Pons (tissue), 1 donor: ENCODE measurements around the gene USP40.
A peak's percentile ranks its signal among the peaks of the same experiment; 100 is the strongest.

ENCODE experiments used
- DNase-seq: peaks from one replicate; pipeline ENCODE4 v3.0.0-alpha.2; 2016; ENCODE audit warnings: low spot score

USP40 gene

GRCh38 chr2:233443511-233444183, 122.9 kb downstream of the USP40 start:
- peak; percentile 82 for DNase-seq

GRCh38 chr2:233442028-233442310, 124.6 kb downstream of the USP40 start:
- DNase-seq, result no peak

DNA sequence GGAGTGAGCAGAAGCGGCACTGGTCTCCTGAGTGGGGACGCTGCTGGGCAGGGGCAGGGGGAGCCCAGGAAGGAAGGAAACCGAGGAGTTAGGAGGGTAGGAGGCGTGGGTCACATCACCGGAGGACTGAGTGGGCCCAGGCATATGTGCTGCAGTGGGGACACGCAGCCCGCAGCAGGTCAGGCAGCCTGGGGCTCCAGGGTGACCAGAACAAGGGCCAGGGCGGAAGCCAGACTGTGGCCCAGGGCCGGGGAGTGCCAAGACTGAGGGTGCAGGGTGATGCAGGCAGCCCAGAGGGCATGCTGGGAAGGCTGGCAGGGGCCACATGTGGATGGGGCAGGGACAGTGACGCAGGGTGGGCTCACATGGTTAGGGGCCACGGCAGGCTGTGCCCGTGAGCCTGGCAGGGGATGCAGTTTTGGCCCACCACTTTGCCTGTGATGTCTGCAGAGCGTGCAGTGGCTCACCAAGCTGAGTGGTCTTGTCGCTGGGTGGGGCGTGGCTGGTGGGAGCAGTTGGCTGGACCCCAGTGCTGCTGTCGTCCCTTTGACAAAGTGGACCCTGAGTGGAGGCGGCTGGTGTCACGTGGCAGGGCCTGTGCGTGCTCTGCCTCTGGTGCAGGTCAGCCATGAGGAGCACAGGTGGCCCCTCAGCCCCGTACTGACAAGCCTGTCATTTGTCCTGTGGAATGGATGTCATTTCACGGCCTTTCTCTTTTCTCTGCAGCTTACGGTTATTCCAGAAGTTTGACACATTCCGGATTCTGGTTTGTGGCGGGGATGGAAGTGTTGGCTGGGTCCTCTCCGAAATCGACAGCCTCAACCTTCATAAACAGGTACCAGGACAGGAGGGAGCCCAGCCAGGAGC, 125.2 kb downstream of the USP40 start:
- DNase-seq, result no peak

DNA sequence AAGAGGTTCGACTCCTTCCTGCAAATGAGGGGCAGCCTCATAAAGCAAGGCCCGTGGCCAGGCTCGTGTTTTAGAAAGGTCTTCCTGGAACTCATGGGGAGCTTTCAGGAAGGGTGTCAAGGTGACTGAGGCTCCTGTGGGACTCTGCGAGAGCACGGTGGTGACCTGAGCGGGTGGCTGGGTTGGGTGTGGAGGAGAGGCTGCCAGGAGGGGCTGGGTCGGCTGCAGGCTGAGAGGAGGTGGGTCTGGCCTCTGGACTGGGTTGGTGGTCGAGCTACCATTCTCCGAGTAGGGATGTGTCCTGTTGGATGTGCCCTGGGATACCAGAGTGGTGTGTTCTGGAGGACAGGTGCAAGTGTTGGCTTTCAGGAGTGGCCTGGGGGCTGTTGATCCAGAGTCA, 125.9 kb downstream of the USP40 start:
- no peak for DNase-seq

- no peak for DNase-seq
These were observed 126.3 kb downstream of the USP40 start for GRCh38 chr2:233440314-233440713.

DNA sequence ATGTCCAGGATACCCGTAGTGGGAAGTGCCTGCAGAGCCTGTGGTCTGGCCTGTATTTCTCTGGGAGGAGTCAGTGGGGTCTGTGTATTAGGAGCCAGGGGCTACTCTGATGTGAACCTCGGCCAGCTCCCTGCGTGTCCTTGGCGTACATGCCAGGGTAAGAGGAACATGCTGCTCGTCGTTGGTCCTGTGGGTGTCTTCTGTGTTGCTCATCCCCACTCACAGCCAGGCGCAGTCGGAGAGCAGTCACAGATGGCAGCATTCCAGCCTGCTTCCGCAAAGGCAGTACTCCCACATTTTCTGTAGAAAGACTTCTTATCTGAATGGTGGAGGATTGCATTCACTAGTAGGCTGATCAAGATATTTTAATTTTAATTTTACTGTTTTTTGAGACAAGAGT, 127.4 kb downstream of the USP40 start:
- peak; percentile 43 for DNase-seq

GRCh38 chr2:233438573-233439147, 127.9 kb downstream of the USP40 start:
- no peak for DNase-seq

DNA sequence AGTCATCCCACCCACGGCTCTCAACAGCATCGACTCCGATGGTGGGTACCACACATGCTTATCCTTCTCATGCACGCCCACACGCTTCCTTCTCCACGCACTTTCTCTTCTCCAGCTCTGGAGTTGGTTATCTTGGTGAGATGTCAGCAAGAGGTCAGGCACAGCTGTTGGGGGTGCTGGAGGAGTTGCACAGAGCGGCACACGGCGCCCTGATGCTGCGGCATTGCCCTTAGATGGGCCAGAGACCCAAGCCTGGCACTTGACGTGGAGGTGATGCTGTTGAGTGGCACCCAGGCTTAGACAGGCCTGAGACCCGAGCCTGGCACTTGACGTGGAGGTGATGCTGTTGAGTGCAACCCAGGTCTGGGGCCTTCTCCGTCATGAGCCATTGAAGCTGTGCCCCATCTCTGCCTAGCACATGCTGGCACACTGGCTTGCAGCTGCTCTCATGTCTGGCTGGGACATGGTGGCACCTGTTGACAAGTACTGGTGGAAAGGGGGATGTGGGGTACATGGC, 129.1 kb downstream of the USP40 start:
- no peak for DNase-seq

DNA sequence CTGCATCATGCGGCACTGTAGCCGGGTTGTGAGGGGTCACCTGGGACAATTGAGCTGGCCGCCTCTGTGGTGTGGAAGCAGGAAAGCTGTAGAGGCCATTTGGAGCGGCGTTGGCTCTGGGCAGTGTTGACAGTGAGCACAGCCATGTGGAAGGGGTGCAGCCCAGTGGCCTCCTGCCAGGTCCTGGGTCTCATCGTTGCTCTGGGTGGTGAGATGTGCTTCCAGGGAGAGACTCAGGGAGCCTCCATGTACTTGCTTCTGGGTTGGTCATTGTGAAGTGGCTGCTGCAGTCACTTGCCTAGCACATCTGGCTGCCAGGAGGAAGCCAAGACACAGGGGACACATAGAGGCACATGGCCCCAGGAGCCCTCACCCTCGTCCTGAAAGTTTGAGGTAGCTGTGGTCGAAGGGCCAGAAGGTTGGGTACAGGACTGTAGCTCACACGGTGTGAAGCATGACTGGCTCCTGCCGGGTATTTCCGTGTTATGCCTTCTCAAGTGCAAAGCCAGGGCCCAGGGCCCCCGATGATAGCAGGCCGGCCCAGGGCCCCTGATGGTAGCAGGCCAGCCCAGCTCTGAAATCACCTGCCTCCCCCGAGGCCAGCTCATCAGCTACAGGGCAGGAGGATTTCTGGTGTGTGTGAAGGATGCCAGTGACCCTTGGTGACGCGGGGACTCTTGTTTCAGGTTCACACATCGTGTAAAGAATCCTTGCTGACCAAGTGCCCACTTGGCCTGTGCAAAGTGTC, 129.7 kb downstream of the USP40 start:
- DNase-seq, result no peak

- DNase-seq, result no peak
These were observed 130.4 kb downstream of the USP40 start for GRCh38 chr2:233436191-233436581.

DNA sequence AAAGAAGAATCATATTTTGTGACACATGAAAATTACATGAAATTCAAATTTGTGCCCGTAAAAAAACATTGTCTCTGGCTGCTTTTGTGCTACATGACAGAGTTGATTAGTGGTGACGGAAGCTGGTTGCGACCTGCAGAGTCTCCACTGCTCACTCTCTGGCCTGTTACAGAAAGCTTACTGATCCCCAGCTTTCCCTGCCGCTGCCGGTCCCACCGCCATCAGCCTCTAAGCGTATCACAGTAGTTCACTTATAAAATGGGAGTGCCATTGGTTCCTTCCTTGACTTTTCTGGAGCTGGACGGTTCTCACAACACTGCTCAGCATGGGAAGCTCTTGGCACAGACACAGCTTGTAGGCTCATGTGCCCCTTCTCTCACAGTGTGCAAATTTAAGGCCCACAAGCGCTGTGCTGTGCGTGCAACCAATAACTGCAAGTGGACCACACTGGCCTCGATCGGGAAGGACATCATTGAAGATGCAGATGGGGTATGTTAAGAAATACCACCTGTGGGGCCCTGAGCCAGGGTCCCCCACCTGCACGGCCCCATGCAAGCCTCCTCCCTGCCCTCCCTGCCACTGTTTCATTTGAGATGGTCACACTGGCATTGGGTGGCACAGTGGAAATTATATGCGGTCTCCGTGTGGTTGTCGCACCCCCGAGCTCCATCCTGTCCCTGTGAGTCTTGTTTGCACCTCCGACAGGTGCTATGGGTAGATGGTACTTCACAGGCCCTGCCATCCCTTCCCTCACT, 131.0 kb downstream of the USP40 start:
- DNase-seq, result no peak

GRCh38 chr2:233434666-233435330, 131.8 kb downstream of the USP40 start:
- no peak for DNase-seq

- no peak for DNase-seq
These were observed 132.8 kb downstream of the USP40 start for GRCh38 chr2:233433794-233434193.

GRCh38 chr2:233433029-233433428, 133.6 kb downstream of the USP40 start:
- DNase-seq, result no peak

- DNase-seq, result no peak
These were observed 135.9 kb downstream of the USP40 start for GRCh38 chr2:233430651-233431050.

DNA sequence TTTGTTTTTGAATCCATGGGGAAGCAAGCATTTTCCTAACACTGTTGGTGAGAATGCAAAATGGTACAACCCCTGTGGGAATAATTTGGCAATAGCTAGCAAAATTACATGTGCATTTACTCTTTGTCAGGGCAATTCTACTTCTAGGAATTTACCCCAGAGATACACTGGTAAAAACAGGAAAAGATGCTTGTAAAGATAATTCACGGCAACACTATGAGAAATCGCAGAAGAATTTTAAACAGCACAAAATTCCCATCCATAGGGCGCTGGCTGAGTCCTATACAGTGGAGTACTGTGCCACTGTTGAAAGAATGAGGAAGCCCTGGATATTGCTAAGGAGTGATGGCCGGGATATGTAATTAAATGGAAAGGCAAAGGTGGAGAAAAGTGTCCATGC, 136.5 kb downstream of the USP40 start:
- DNase-seq, result no peak

- DNase-seq, result no peak
These were observed 137.2 kb downstream of the USP40 start for GRCh38 chr2:233429175-233429897.

DNA sequence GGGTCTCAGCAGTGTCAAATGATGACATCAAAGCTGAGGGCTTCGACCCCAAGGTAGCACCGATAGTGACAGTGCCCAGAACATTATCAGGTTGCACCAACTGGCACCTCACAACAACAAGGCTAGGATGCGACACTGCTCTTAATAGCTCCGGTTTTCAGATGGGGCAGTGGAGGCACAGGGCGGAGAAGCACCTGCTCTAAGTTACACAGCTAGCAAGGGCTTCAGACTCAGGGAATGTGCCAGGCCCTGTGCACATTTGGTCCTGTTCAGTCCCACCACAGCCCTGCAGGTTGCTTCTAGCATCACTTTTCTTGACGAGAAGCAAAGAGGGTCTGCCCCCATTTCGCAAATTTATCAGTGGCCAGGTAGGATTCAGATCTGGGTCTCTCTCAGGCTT, 138.1 kb downstream of the USP40 start:
- DNase-seq, result no peak

DNA sequence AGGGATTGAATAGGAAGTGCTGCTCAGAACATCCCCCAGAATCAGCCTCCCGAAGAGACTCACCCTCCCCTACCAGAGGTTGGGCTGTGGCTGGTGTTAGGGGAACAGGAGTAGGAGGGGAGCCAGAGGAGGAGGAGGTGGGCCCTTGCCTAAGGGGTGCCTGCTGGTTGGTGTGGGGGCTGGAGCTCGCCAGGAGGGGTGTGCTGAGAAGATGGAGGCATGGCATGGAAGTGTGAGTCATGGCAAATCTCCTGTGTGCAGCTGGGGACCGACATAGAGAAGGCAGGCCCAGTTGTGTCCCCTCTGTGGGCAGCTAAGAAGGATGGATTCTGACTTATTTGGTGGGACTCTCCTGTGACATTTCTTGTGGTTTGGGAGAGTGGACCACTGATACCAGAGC, 138.6 kb downstream of the USP40 start:
- DNase-seq, result no peak

GRCh38 chr2:233426619-233427342, 139.8 kb downstream of the USP40 start:
- no peak for DNase-seq
